ENCODE results near the gene SPC25.

DNA sequence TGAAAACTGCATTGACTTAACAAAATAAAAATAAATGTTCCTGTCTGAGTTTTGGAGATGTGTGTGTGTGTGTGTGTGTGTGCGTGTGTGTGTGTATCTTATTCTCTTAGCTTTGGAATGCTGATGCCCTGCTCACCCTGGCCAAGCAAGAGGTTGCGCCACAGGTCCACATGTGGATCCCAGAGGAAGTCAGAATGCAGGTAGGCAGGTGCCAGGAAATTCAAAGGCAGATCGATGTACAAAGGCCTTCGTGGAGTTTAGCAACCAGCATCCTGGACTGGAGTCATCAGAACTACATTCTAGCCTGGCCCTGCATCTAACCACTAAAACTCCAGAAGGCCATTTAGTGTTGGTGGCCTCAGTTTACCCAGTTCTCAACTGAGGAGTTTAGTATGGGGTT is 23.3 kb upstream of the SPC25 start:
- TF ChIP-seq CTCF (IDR thresholded peaks at IDR 0.05) (no peak), POLR2A (IDR thresholded peaks at IDR 0.05) (no peak), EP300 (IDR thresholded peaks at IDR 0.05) (no peak)
